ENCODE results near the gene NDUFA5.
A peak's percentile ranks its signal among the peaks of the same experiment; 100 is the strongest.
"Not testable (repeated sequence)": the region's sequence is repeated elsewhere in the genome, so short reads cannot be mapped to it uniquely, and the experiment has no call there.

Gene NDUFA5

GRCh38 chr7:123558289-123558874, 764 bp upstream of the NDUFA5 start:
- DNase-seq (ENCODE audit: extremely low spot score, insufficient read length, low read depth) (no peak), FAIRE-seq (no peak)

GRCh38 chr7:123557016-123557397, 611 bp downstream of the NDUFA5 start:
- DNase-seq (ENCODE audit: extremely low spot score, insufficient read length, low read depth), result no peak
- FAIRE-seq, result no peak

- DNase-seq (ENCODE audit: extremely low spot score, insufficient read length, low read depth) (no peak), FAIRE-seq (no peak)
These were observed 2.1 kb downstream of the NDUFA5 start for GRCh38 chr7:123555484-123555883.

- FAIRE-seq (no peak), DNase-seq (ENCODE audit: extremely low spot score, insufficient read length, low read depth) (no peak)
These were observed 4.5 kb downstream of the NDUFA5 start for GRCh38 chr7:123553159-123553558.

- no peak for FAIRE-seq
These were observed 5.0 kb downstream of the NDUFA5 start for GRCh38 chr7:123552641-123553040.

GRCh38 chr7:123552134-123552533, 5.5 kb downstream of the NDUFA5 start:
- FAIRE-seq; DNase-seq (ENCODE audit: extremely low spot score, insufficient read length, low read depth): not testable (repeated sequence)

More at GRCh38 chr7:123552641-123553040, 5.0 kb downstream of the NDUFA5 start:
- DNase-seq (ENCODE audit: extremely low spot score, insufficient read length, low read depth), result no peak

GRCh38 chr7:123548406-123548805, 9.2 kb downstream of the NDUFA5 start:
- DNase-seq (ENCODE audit: extremely low spot score, insufficient read length, low read depth), result no peak

GRCh38 chr7:123539871-123540270, 17.7 kb downstream of the NDUFA5 start:
- no peak for FAIRE-seq
- no peak for DNase-seq (ENCODE audit: extremely low spot score, insufficient read length, low read depth)

More at GRCh38 chr7:123548406-123548805, 9.2 kb downstream of the NDUFA5 start:
- FAIRE-seq, result no peak

- no peak for DNase-seq (ENCODE audit: extremely low spot score, insufficient read length, low read depth)
- FAIRE-seq, result no peak
These were observed 18.7 kb downstream of the NDUFA5 start for GRCh38 chr7:123538897-123539296.

GRCh38 chr7:123538189-123538714, 19.4 kb downstream of the NDUFA5 start:
- FAIRE-seq (peak; percentile 53), DNase-seq (ENCODE audit: extremely low spot score, insufficient read length, low read depth) (no peak)

- FAIRE-seq (peak; percentile 18), DNase-seq (ENCODE audit: extremely low spot score, insufficient read length, low read depth) (no peak)
These were observed 20.5 kb downstream of the NDUFA5 start for GRCh38 chr7:123537026-123537642.

GRCh38 chr7:123535517-123535916, 22.1 kb downstream of the NDUFA5 start:
- DNase-seq (ENCODE audit: extremely low spot score, insufficient read length, low read depth) (no peak), FAIRE-seq (no peak)

- FAIRE-seq (peak; percentile 96), DNase-seq (ENCODE audit: extremely low spot score, insufficient read length, low read depth) (peak; percentile 92)
These were observed 23.0 kb downstream of the NDUFA5 start, which contains the start of gene IQUB for GRCh38 chr7:123534383-123535260. IQUB (minus strand) TSS chr7:123534595; CDS start chr7:123512340, 22,255 bp downstream.

GRCh38 chr7:123533929-123534382, 23.7 kb downstream of the NDUFA5 start:
- no peak for DNase-seq (ENCODE audit: extremely low spot score, insufficient read length, low read depth)
- no peak for FAIRE-seq

GRCh38 chr7:123533553-123533917, 24.1 kb downstream of the NDUFA5 start:
- no peak for FAIRE-seq
- no peak for DNase-seq (ENCODE audit: extremely low spot score, insufficient read length, low read depth)

GRCh38 chr7:123532788-123533552, 24.6 kb downstream of the NDUFA5 start:
- DNase-seq (ENCODE audit: extremely low spot score, insufficient read length, low read depth), result not testable (repeated sequence)
- peak; percentile 79 for FAIRE-seq

- FAIRE-seq, result peak; percentile 38
- not testable (repeated sequence) for DNase-seq (ENCODE audit: extremely low spot score, insufficient read length, low read depth)
These were observed 25.3 kb downstream of the NDUFA5 start for GRCh38 chr7:123532343-123532742.

GRCh38 chr7:123530035-123530591, 27.5 kb downstream of the NDUFA5 start:
- not testable (repeated sequence) for FAIRE-seq; DNase-seq (ENCODE audit: extremely low spot score, insufficient read length, low read depth)

- FAIRE-seq, result no peak
- DNase-seq (ENCODE audit: extremely low spot score, insufficient read length, low read depth), result no peak
These were observed 29.4 kb downstream of the NDUFA5 start for GRCh38 chr7:123528265-123528664.

Data from GM18507 (cell line).